A673 (cell line): ENCODE results near the gene CD28.

ENCODE experiments used
- EZH2 ChIP-seq: fragments of 200-600 bp; sonication (generic); IDR thresholded peaks from 2 replicates; pipeline ENCODE4 v1.6.1; 2017; ENCODE audit warnings: borderline replicate concordance, low read depth, mild to moderate bottlenecking, mixed read lengths, antibody characterized with exemption, low read length; ENCODE audit not compliant: poor library complexity, severe bottlenecking
- TF ChIP-seq, protein P1 (sequence below): fragments of 300-800, 200-600 bp; sonication (generic); conservative IDR thresholded peaks from 2 replicates; pipeline ENCODE4 v1.5.1; 2017; ENCODE audit warnings: low read depth, mild to moderate bottlenecking, antibody characterized with exemption, low read length, moderate library complexity, mixed read lengths

DNA sequence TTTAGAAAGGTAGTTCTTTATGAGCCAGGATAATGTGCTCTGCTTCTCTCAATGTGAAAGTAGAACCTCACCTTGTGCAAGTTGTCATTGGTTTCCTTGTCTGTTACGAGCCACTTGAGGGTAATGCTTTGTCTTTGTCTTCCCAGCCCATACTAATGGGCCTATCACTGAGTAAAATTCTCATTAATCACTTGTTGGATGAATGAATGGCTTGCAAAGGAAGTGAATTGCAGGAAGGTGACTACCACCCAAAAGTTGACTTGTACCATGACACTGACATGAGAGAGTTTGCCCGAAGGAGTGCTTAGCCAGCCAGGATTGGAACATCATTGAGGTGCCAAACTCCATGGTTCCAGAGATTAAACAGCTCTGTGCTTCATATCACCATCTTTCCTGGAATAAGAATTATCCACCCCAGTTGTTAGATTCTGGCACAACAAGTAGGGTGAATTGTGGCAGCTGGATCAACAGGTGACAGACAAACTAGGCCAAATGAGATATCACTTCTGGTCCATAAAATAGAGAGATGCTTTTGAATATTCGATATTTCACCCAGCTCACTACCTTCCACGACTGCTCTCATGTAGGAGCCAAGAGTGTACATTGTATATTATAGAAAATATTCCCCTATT is 20.5 kb upstream of the CD28 start:
- no peak for TF ChIP-seq EZH2
- TF ChIP-seq, protein P1, sequence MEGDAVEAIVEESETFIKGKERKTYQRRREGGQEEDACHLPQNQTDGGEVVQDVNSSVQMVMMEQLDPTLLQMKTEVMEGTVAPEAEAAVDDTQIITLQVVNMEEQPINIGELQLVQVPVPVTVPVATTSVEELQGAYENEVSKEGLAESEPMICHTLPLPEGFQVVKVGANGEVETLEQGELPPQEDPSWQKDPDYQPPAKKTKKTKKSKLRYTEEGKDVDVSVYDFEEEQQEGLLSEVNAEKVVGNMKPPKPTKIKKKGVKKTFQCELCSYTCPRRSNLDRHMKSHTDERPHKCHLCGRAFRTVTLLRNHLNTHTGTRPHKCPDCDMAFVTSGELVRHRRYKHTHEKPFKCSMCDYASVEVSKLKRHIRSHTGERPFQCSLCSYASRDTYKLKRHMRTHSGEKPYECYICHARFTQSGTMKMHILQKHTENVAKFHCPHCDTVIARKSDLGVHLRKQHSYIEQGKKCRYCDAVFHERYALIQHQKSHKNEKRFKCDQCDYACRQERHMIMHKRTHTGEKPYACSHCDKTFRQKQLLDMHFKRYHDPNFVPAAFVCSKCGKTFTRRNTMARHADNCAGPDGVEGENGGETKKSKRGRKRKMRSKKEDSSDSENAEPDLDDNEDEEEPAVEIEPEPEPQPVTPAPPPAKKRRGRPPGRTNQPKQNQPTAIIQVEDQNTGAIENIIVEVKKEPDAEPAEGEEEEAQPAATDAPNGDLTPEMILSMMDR: no peak
